ENCODE results near the gene RABGAP1L. TPM values are rescaled to one million over a fixed set of nuclear protein-coding genes. Genes with fewer than 3 reads are reported as not detected.
A peak's percentile ranks its signal among the peaks of the same experiment; 100 is the strongest.

The RABGAP1L gene
- total and polyA plus RNA-seq, 10 of the 15 experiments (the other 5 are each of a cell fraction or from before 2014, with no cell fraction given): 5.8 to 194 (median 113) TPM

- no TSS peak for BruUV-seq (replicated peaks)
- peaks cover 5% of the 10 kb centered on the region; the same call in 1 of the 2 replicates for H3K4me1 ChIP-seq (ENCODE audit: control insufficient read depth, insufficient read depth, low read length)
- H4K20me1 ChIP-seq (ENCODE audit: control insufficient read depth, insufficient read depth): no peaks in the 10 kb centered on the region
- H3K4me3 ChIP-seq: no peak overlapping the region
- 76% methylated on average over 6 of the region's 6 CpGs for WGBS (ENCODE audit: insufficient coverage, insufficient replicate concordance, low lambda C conversion rate, missing lambda C conversion rate)
- RAD21 ChIA-PET (ENCODE audit: unreplicated experiment): no interaction called here
- SMC1A ChIA-PET (ENCODE audit: uncharacterized antibody, unreplicated experiment): interaction anchor here (0.6 to 1.1 kb wide), 2 partner anchors 34 to 535 kb away, joined by 3 read pairs; no protein-coding TSS in a partner anchor
- FAIRE-seq (peak; percentile 94), DNase-seq (ENCODE audit: low read depth, low spot score) (no peak), ATAC-seq (peak; percentile 97)
- H2AFZ ChIP-seq (ENCODE audit: control insufficient read depth, low read depth, low read length): peak overlapping the region; percentile 45
- no peaks in the 10 kb centered on the region for H3K9me3 ChIP-seq (replicated peaks; ENCODE audit: control insufficient read depth, insufficient read depth, low read length)
- no peaks in the 10 kb centered on the region for H3K36me3 ChIP-seq (ENCODE audit: control insufficient read depth in 2 of 2, insufficient read depth in 2 of 2, low read length in 1 of 2)
- CTCF ChIA-PET: interaction anchor here (0.7 to 1.0 kb wide), 2 partner anchors 11 to 41 kb away, joined by 3 read pairs; no protein-coding TSS in a partner anchor
- intact Hi-C loops (cut with micrococcal nuclease; ENCODE audit: unreplicated experiment) (no loop called here), in situ Hi-C loops (cut with MboI) (no loop called here)
- no peak overlapping the region for H3K9ac ChIP-seq (ENCODE audit: control insufficient read depth, insufficient read depth, low read length)
- H3K4me2 ChIP-seq (ENCODE audit: control insufficient read depth, insufficient read depth): no peak overlapping the region
- TF ChIP-seq FOXM1 (IDR thresholded peaks at IDR 0.05; ENCODE audit: low read depth, low read length): peak; percentile 18; the same call in 1 of the 2 replicates
- TF ChIP-seq ASH2L (IDR thresholded peaks at IDR 0.05; ENCODE audit: borderline replicate concordance, low read depth): no peak
- TF ChIP-seq USF2 (IDR thresholded peaks at IDR 0.05; ENCODE audit: borderline replicate concordance, low read depth, low read length): no peak
- peak; percentile 28; the same call in 1 of the 2 replicates for TF ChIP-seq RAD21 (IDR thresholded peaks at IDR 0.05; ENCODE audit: insufficient read depth, low read depth, low read length)
- no peak for TF ChIP-seq EZH2 (IDR thresholded peaks at IDR 0.05; ENCODE audit: borderline replicate concordance, control insufficient read depth, low read depth, low read length)
- peak; percentile 45 to 83 (median 80) for TF ChIP-seq CTCF (IDR thresholded peaks at IDR 0.05 in 2 of 3, conservative IDR thresholded peaks at IDR 0.05 in 1 of 3; ENCODE audit: control insufficient read depth in 2 of 3, extremely low read depth in 1 of 3, insufficient read depth in 1 of 3, low read depth in 3 of 3, low read length in 3 of 3)
- no peaks in the 10 kb centered on the region for H3K79me2 ChIP-seq (ENCODE audit: control insufficient read depth, insufficient read depth, low read length)
- POLR2A ChIA-PET: no interaction called here
- no peaks in the 10 kb centered on the region for H3K27me3 ChIP-seq (replicated peaks in 1 of 2; ENCODE audit: control insufficient read depth in 2 of 2, insufficient read depth in 2 of 2, low read length in 1 of 2)
- no peak overlapping the region for H3K27ac ChIP-seq (ENCODE audit: control insufficient read depth, insufficient read depth)
Measured at GRCh38 chr1:174114788-174115448, 44.4 kb upstream of the RABGAP1L start.

Measured in GM12878 (cell line).